ENCODE data around the gene WDR86.

DNA sequence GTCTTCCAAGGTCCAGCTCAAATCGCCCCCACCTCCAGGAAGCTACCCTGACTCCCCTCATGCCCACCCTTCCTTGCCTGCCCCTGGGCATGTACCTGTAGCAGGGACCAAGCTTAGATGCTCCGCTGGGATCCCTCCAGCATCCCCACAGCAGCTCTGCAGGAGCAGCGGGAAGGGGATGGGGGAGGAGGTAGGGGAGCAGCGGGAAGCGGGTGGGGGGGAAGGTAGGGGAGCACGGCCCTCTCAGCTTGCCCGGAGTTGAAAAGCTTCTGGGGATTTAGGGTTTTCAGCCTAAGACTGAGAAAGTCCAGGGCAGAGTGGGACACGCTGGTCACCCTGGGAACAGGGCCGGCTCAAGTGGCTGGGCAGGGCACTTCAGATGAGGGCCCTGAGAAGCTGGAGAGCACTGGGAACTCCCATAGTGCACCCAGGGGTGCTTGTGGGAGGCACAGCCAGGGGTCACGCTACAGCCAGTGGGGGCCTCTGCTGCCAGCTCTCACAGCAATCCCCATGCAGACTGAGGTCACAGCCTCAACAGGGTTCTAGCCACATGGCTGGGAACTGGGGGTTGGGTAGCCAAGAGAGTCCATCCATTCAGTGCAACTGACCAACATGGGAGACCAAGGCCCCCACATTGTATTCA, 13.4 kb downstream of the WDR86 start:
- TF ChIP-seq, protein P1, sequence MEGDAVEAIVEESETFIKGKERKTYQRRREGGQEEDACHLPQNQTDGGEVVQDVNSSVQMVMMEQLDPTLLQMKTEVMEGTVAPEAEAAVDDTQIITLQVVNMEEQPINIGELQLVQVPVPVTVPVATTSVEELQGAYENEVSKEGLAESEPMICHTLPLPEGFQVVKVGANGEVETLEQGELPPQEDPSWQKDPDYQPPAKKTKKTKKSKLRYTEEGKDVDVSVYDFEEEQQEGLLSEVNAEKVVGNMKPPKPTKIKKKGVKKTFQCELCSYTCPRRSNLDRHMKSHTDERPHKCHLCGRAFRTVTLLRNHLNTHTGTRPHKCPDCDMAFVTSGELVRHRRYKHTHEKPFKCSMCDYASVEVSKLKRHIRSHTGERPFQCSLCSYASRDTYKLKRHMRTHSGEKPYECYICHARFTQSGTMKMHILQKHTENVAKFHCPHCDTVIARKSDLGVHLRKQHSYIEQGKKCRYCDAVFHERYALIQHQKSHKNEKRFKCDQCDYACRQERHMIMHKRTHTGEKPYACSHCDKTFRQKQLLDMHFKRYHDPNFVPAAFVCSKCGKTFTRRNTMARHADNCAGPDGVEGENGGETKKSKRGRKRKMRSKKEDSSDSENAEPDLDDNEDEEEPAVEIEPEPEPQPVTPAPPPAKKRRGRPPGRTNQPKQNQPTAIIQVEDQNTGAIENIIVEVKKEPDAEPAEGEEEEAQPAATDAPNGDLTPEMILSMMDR (IDR thresholded peaks at IDR 0.05) = no peak
- TF ChIP-seq POLR2AphosphoS5 (IDR thresholded peaks at IDR 0.05) (no peak), EP300 (IDR thresholded peaks at IDR 0.05) (no peak), POLR2A (IDR thresholded peaks at IDR 0.05; ENCODE audit: low read depth) (no peak)

Measured in esophagus muscularis mucosa (tissue), 4 donors.